GM12878 (cell line): ENCODE data around the gene CTNNAL1. TPM values are rescaled to one million over a fixed set of nuclear protein-coding genes. Genes with fewer than 3 reads are reported as not detected.

ENCODE experiments used
- ATAC-seq: fragments of 200-7000 bp; cut with Tn5 transposase; 3 replicates; pipeline ENCODE4 v1.9.1; 2020; ENCODE audit warnings: mild to moderate bottlenecking, moderate library complexity
- BruUV-seq: library from RNA; stranded (reverse); fragments of 400-500 nt; replicated peaks from 2 replicates; lab custom pipeline; 2021; lab: Mats Ljungman, UMichigan
- CTCF ChIA-PET: fragments of 300-600 bp; sonication (Branson Sonifier 250); formaldehyde crosslinking; extraction: SDS; loops from one replicate; lab custom pipeline; 2021; ENCODE audit warnings: inconsistent platforms; lab: Yijun Ruan, JAX
- POLR2A ChIA-PET: fragments of 350-600 bp; formaldehyde crosslinking; extraction: SDS; loops from one replicate; lab custom pipeline; 2021; ENCODE audit warnings: inconsistent platforms; lab: Charles Lee
- RAD21 ChIA-PET: fragments of 300-600 bp; sonication (Branson Sonifier 250); formaldehyde crosslinking; loops from one replicate; lab custom pipeline; 2023; ENCODE audit warnings: antibody characterized with exemption; ENCODE audit not compliant: unreplicated experiment; lab: Charles Lee
- SMC1A ChIA-PET: fragments of 300-600 bp; sonication (Branson Sonifier 250); formaldehyde crosslinking; loops from one replicate; lab custom pipeline; 2023; ENCODE audit not compliant: unreplicated experiment, uncharacterized antibody; lab: Charles Lee
- DNase-seq: peaks from one replicate; pipeline ENCODE4 v3.0.0-alpha.2; 2011; ENCODE audit warnings: low read depth, low spot score
- FAIRE-seq: peaks from 3 replicates; lab custom pipeline; 2011; peaks lifted over from hg19 to GRCh38; lab: Jason Lieb, UNC
- H2AFZ ChIP-seq: 2 replicates; pipeline ENCODE4 v1.6.0; 2011; ENCODE audit warnings: low read depth, low read length, control low read depth; ENCODE audit not compliant: control insufficient read depth
- H3K27ac ChIP-seq: 2 replicates; pipeline ENCODE4 v1.5.1; 2011; ENCODE audit warnings: control low read depth; ENCODE audit not compliant: control insufficient read depth, insufficient read depth
- H3K27me3 ChIP-seq, 2 experiments: replicated peaks in 1 of 2; 2 replicates each; pipeline versions ENCODE4 v1.6.0 to v1.6.1; 2011; ENCODE audit warnings: low read length in 1 of 2; ENCODE audit not compliant: control insufficient read depth in 2 of 2, insufficient read depth in 2 of 2
- H3K36me3 ChIP-seq, 2 experiments: 2 replicates each; pipeline ENCODE4 v1.5.1; 2011; ENCODE audit warnings: low read length in 1 of 2; ENCODE audit not compliant: control insufficient read depth in 2 of 2, insufficient read depth in 2 of 2
- H3K4me1 ChIP-seq: 2 replicates; pipeline ENCODE4 v1.6.1; 2011; ENCODE audit warnings: mild to moderate bottlenecking, low read length, moderate library complexity, mixed read lengths; ENCODE audit not compliant: control insufficient read depth, insufficient read depth
- H3K4me2 ChIP-seq: 2 replicates; pipeline ENCODE4 v1.6.0; 2011; ENCODE audit warnings: control low read depth; ENCODE audit not compliant: control insufficient read depth, insufficient read depth
- H3K4me3 ChIP-seq: fragments of 200-600 bp; sonication (generic); 2 replicates; pipeline ENCODE4 v1.5.1; 2016
- H3K79me2 ChIP-seq: 2 replicates; pipeline ENCODE4 v1.6.0; 2011; ENCODE audit warnings: low read length; ENCODE audit not compliant: control insufficient read depth, insufficient read depth
- H3K9ac ChIP-seq: 2 replicates; pipeline ENCODE4 v1.8.0; 2011; ENCODE audit warnings: low read length, control low read depth, mixed read lengths; ENCODE audit not compliant: control insufficient read depth, insufficient read depth
- H3K9me3 ChIP-seq: replicated peaks from 3 replicates; pipeline ENCODE4 v1.5.1; 2011; ENCODE audit warnings: mild to moderate bottlenecking, low read length; ENCODE audit not compliant: control insufficient read depth, insufficient read depth
- H4K20me1 ChIP-seq: 2 replicates; pipeline ENCODE4 v1.6.0; 2011; ENCODE audit not compliant: control insufficient read depth, insufficient read depth
- BACH1 ChIP-seq: fragments of 450-650 bp; IDR thresholded peaks from 2 replicates; pipeline ENCODE4 v1.6.1; 2017; ENCODE audit warnings: mild to moderate bottlenecking, borderline replicate concordance
- CEBPZ ChIP-seq: fragments of 150-350 bp; IDR thresholded peaks from 2 replicates; pipeline ENCODE4 v1.6.1; 2016; ENCODE audit warnings: low read depth, low read length
- CREB1 ChIP-seq: IDR thresholded peaks from 2 replicates; pipeline ENCODE4 v1.6.1; 2012; ENCODE audit warnings: low read depth, mild to moderate bottlenecking, inconsistent platforms
- KDM1A ChIP-seq: fragments of 200-600 bp; sonication (generic); IDR thresholded peaks from 2 replicates; pipeline ENCODE4 v1.6.1; 2016; ENCODE audit warnings: borderline replicate concordance
- MTA3 ChIP-seq: IDR thresholded peaks from 2 replicates; pipeline ENCODE4 v1.6.1; 2012; ENCODE audit warnings: low read length, inconsistent platforms, borderline replicate concordance
- NFXL1 ChIP-seq: fragments of 450-650 bp; IDR thresholded peaks from 2 replicates; pipeline ENCODE4 v1.6.1; 2017; ENCODE audit warnings: antibody characterized with exemption, mild to moderate bottlenecking, borderline replicate concordance
- WGBS: methylation state at CpG from one replicate; pipeline ENCODE4 v1.1.6; 2016; ENCODE audit warnings: low lambda C conversion rate; ENCODE audit not compliant: insufficient replicate concordance, insufficient coverage; ENCODE audit errors: missing lambda C conversion rate; 5-methylcytosine and 5-hydroxymethylcytosine counted together
- in situ Hi-C: fragments of 300-500 bp; cut with MboI; formaldehyde crosslinking; loops from 9 replicates; pipeline ENCODE4 v1.14.3; 2018; ENCODE audit warnings: mixed read lengths
- intact Hi-C: fragments of 100-400 bp; cut with micrococcal nuclease; formaldehyde crosslinking; loops from one replicate; pipeline ENCODE4 v1.14.2; 2022; ENCODE audit not compliant: unreplicated experiment
- polyA plus RNA-seq, 11 experiments: library from polyadenylated mRNA; depleted of rRNA in 4 of 11; unstranded in 6 of 11; stranded (reverse) in 5 of 11; fragments of >200 nt; fragmentation: Nextera tagmentation in 4 of 11; fragmentation: Illumina TruSeq in 1 of 11; extraction: Ambion mirVana in 4 of 11; extraction: Trizol in 1 of 11; gene quantifications; 1 replicate in 1 of 11; 2 replicates in 10 of 11; pipeline versions ENCODE4 v1.2.1 to v1.2.3, GENCODE V29; 2011 to 2016; ENCODE audit warnings: inconsistent platforms in 2 of 11, missing spikeins in 2 of 11, low read depth in 1 of 11
- total RNA-seq, 4 experiments: library from RNA; depleted of rRNA in 3 of 4; stranded (reverse); fragments of >200 nt in 3 of 4; fragmentation: Illumina TruSeq in 1 of 4; extraction: Trizol in 1 of 4; gene quantifications; 2 replicates each; pipeline versions ENCODE4 v1.2.1 to v1.2.3, GENCODE V29; 2013 to 2021
- TF ChIP-seq, protein P1 (sequence below): fragments of 450-650 bp; IDR thresholded peaks from 2 replicates; pipeline ENCODE4 v1.6.1; 2017; ENCODE audit warnings: mild to moderate bottlenecking, low read depth, inconsistent platforms; ENCODE audit not compliant: poor library complexity, severe bottlenecking
- TF ChIP-seq, protein P2 (sequence below): fragments of 450-650 bp; IDR thresholded peaks from 2 replicates; pipeline ENCODE4 v1.6.1; 2017; ENCODE audit warnings: low read depth, mild to moderate bottlenecking, moderate library complexity
- TF ChIP-seq, protein P3 (sequence below): fragments of 150-350 bp; IDR thresholded peaks from 2 replicates; pipeline ENCODE4 v1.6.1; 2014; ENCODE audit warnings: mild to moderate bottlenecking, low read depth, low read length

The CTNNAL1 gene
- total and polyA plus RNA-seq, 10 of the 15 experiments (the other 5 are each of a cell fraction or from before 2014, with no cell fraction given), result 16.3 to 82.5 (median 45.2) TPM

GRCh38 chr9:108973895-108974294 lies 39.4 kb downstream of the CTNNAL1 start:
- no peaks in the 10 kb centered on the region for H3K4me1 ChIP-seq
- ChIA-PET SMC1A (interaction anchor here (0.8 kb wide), 1 partner anchor 20 kb away, joined by 3 read pairs; no protein-coding TSS in a partner anchor), CTCF (no interaction called here), RAD21 (no interaction called here)
- no peaks in the 10 kb centered on the region for H4K20me1 ChIP-seq
- intact Hi-C loops (no loop called here), in situ Hi-C loops (no loop called here)
- H3K36me3 ChIP-seq, result peaks cover 1 to 3% of the 10 kb centered on the region in 2 experiments; a peak in 2 of 4 replicates
- H3K27ac ChIP-seq, result no peak overlapping the region
- H3K79me2 ChIP-seq, result no peaks in the 10 kb centered on the region
- DNase-seq, result no peak
- H3K4me2 ChIP-seq, result no peak overlapping the region
- BruUV-seq, result no TSS peak
- no peaks in the 10 kb centered on the region for H3K27me3 ChIP-seq
- no peak for TF ChIP-seq CEBPZ
- TF ChIP-seq CREB1, result no peak
- TF ChIP-seq, protein P1, sequence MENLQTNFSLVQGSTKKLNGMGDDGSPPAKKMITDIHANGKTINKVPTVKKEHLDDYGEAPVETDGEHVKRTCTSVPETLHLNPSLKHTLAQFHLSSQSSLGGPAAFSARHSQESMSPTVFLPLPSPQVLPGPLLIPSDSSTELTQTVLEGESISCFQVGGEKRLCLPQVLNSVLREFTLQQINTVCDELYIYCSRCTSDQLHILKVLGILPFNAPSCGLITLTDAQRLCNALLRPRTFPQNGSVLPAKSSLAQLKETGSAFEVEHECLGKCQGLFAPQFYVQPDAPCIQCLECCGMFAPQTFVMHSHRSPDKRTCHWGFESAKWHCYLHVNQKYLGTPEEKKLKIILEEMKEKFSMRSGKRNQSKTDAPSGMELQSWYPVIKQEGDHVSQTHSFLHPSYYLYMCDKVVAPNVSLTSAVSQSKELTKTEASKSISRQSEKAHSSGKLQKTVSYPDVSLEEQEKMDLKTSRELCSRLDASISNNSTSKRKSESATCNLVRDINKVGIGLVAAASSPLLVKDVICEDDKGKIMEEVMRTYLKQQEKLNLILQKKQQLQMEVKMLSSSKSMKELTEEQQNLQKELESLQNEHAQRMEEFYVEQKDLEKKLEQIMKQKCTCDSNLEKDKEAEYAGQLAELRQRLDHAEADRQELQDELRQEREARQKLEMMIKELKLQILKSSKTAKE, result no peak
- TF ChIP-seq, protein P2, sequence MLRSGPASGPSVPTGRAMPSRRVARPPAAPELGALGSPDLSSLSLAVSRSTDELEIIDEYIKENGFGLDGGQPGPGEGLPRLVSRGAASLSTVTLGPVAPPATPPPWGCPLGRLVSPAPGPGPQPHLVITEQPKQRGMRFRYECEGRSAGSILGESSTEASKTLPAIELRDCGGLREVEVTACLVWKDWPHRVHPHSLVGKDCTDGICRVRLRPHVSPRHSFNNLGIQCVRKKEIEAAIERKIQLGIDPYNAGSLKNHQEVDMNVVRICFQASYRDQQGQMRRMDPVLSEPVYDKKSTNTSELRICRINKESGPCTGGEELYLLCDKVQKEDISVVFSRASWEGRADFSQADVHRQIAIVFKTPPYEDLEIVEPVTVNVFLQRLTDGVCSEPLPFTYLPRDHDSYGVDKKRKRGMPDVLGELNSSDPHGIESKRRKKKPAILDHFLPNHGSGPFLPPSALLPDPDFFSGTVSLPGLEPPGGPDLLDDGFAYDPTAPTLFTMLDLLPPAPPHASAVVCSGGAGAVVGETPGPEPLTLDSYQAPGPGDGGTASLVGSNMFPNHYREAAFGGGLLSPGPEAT, result no peak
- no peak for TF ChIP-seq KDM1A
- TF ChIP-seq, protein P3, sequence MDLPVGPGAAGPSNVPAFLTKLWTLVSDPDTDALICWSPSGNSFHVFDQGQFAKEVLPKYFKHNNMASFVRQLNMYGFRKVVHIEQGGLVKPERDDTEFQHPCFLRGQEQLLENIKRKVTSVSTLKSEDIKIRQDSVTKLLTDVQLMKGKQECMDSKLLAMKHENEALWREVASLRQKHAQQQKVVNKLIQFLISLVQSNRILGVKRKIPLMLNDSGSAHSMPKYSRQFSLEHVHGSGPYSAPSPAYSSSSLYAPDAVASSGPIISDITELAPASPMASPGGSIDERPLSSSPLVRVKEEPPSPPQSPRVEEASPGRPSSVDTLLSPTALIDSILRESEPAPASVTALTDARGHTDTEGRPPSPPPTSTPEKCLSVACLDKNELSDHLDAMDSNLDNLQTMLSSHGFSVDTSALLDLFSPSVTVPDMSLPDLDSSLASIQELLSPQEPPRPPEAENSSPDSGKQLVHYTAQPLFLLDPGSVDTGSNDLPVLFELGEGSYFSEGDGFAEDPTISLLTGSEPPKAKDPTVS, result no peak
- no peak for TF ChIP-seq NFXL1
- TF ChIP-seq MTA3, result no peak
- TF ChIP-seq BACH1, result no peak
- TF ChIP-seq, all 136 proteins: peak for 0
- no peak for ATAC-seq
- Histone ChIP-seq H3K9me3 (no peaks in the 10 kb centered on the region; the same call in 2 of the 3 replicates), H3K4me3 (no peak overlapping the region), H3K9ac (no peak overlapping the region), H2AFZ (no peak overlapping the region)
- FAIRE-seq, result no peak
- 72% methylated on average over 5 of the region's 5 CpGs for WGBS
- POLR2A ChIA-PET, result interaction anchor here (0.6 kb wide), 1 partner anchor 32 kb away, joined by 3 read pairs; no protein-coding TSS in a partner anchor
